GM18951 (cell line): ENCODE measurements around the gene SPTB.

Experiments used
- POLR2A ChIP-seq: IDR thresholded peaks from 4 replicates; pipeline ENCODE4 v1.6.1; 2011; ENCODE audit warnings: mild to moderate bottlenecking; ENCODE audit not compliant: insufficient read length, insufficient read depth; ENCODE audit errors: extremely low read depth
- in situ Hi-C: fragments of 300-500 bp; cut with MboI; formaldehyde crosslinking; loops from one replicate; pipeline ENCODE4 v1.12.0; 2022; ENCODE audit warnings: low sequenced_read_pairs, mixed read lengths, inconsistent platforms; ENCODE audit not compliant: unreplicated experiment

Gene SPTB

DNA sequence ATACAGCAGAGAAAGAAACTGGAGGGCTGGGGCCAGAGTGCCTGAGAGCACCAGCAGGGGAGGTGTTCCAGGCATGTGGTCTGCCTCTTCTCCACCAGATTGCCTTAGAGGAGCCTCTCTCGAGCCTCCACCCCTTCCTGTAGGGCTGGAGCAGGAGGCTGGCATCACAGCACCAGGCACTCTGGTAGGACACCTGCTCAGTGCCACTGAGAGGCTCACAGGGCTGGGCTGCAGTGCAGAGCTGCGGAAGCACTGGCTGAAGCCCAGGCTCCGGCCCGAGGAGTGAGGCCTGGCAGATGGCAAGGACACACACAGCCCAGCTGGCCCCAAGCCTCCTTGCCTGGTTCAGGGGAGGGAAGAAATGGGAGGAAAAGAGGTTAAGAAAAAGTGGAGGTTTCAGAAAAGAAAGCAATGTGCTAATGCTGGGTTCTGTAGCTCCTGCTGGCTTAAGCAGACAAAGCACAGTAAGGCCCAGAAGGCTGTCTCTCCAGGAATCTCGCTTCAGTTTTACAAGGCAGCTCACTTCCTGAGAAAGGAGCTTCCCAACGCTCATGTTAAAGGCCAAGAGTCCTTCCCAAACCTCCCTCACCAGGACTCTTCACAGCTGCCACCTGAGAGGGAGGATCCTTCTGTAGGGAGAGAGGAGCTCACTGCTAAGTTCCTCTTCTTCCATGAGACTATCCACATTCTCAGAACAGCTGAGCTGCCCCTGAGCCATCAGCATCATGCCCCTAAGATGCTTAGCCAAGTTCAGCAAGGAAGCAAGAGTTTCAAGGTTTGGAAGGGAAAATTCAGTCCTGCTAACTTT, 23.8 kb downstream of the SPTB start:
- no peak for TF ChIP-seq POLR2A
- in situ Hi-C loops, result no loop called here

- no peak for TF ChIP-seq POLR2A
- in situ Hi-C loops, result no loop called here
Observed at GRCh38 chr14:64850369-64851137, 29.2 kb downstream of the SPTB start.

GRCh38 chr14:64849940-64850339, 29.8 kb downstream of the SPTB start:
- in situ Hi-C loops, result no loop called here
- TF ChIP-seq POLR2A, result no peak

- TF ChIP-seq POLR2A, result no peak
- in situ Hi-C loops, result no loop called here
Observed at GRCh38 chr14:64848239-64848638, 31.5 kb downstream of the SPTB start.

GRCh38 chr14:64846319-64846718, 33.4 kb downstream of the SPTB start:
- in situ Hi-C loops, result no loop called here
- TF ChIP-seq POLR2A, result no peak

- in situ Hi-C loops, result no loop called here
- TF ChIP-seq POLR2A, result no peak
Observed at GRCh38 chr14:64845878-64846277, 33.8 kb downstream of the SPTB start.

GRCh38 chr14:64844969-64845536, 34.7 kb downstream of the SPTB start:
- in situ Hi-C loops, result no loop called here
- TF ChIP-seq POLR2A, result no peak

DNA sequence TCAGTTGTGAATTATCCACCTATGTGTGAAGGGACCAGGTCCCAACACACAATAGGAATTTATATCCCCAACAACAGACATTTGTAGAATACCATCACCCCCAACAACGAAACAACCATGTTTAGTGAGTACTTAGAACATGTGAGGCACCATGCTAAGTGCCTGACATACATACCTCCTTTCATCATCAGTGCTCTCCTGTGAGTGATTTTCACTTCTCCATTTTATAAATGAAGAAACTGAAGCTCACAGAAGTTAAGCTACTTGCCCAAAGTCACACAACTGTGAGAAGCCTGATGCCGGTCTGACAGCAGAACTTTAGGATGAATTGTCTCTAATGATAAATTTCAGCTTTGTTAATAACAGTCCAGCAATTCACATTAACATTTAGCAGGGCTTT, 35.4 kb downstream of the SPTB start:
- in situ Hi-C loops, result no loop called here
- no peak for TF ChIP-seq POLR2A

DNA sequence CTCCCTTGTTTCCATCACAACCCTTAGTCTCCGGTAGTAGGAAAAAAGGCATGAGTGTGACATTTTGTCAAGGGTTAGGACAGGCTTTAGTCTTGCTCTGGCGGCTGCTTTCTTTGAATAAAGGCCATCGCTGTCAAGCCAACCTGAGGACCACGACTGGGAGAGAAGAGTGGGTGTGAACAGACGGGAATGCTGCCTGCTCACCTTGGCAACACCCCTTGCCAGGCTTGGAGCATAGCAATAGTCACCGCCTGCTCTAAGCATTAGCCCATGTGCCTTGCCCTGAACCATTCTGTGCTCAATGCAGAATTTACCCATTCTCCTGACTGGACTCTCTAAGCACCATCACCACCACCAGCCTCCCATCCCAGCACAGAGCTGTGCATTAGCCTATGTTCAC, 36.2 kb downstream of the SPTB start:
- in situ Hi-C loops, result no loop called here
- no peak for TF ChIP-seq POLR2A

DNA sequence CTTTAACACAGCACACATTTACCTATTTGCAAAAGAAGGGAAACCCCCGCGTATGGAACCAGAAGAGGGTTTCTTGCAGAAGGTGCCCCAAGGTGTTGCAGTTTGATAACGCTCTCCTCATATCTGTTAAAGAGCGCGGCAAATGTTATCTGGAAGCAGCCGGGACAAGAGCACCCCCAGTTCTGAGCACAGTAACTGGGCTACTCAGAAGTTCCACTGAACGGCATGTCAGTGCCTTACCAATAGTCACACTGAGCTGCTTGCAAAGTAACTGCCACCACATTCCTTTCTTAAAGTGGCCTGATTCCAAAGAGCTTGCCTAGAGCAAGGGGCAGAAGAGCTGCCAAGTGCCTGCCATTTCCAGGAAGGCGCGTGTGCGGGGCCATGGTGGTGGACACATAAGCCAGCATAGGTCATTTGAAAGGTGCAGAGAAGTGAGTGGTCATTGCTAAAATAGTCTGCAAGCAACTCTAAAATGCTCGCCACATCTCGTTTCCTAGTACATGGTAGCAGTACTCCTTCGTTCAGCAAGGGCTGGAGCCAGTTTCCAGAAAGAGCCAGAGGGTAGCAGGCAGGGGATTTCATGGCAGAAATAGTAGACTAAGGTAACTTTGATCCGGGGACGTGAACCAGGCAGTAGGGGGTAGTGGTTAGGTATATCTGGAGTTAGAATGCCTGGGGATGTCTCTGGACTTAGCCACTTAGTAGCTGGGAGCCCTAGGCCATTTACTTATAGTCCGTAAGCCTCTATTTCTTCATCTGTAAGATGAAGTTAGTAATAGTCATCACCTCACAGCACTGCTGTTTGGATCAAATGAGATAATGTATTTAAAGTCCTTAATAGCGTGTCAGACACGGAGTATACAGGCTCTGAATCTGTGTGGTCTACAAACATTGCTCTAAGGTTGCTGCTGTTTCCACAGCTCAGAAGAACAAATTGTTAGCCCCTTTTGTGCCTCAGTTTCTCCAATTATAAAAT, 37.6 kb downstream of the SPTB start:
- in situ Hi-C loops, result no loop called here
- TF ChIP-seq POLR2A, result no peak

DNA sequence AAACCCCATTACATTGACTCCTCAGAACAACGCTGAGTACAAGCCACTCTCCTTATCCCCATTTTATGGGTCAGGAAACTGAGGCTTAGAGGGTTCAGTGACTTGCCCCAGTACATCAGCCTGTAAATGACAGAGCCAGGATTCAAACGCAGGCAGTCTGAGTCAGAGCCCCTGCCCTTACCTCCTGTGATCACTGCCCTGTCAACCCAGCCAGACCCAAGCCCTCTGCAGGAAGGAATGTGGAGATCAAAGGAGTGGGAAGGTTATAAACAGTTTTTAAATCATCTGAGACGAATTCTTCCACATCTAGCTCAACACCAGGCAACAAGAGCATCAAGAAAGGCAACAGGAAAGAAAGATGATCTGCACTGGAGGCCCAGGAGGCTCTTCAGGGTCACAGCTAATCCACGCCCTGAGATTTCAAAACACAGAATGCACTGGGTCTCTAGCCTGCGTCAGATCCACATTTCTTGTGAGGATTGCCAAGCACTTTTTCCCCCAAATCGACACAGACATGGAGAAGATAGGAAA, 38.5 kb downstream of the SPTB start:
- in situ Hi-C loops, result no loop called here

GRCh38 chr14:64838656-64839055, 41.1 kb downstream of the SPTB start:
- in situ Hi-C loops, result no loop called here
- TF ChIP-seq POLR2A, result no peak

More for the DNA sequence above, 38.5 kb downstream of the SPTB start:
- no peak for TF ChIP-seq POLR2A

DNA sequence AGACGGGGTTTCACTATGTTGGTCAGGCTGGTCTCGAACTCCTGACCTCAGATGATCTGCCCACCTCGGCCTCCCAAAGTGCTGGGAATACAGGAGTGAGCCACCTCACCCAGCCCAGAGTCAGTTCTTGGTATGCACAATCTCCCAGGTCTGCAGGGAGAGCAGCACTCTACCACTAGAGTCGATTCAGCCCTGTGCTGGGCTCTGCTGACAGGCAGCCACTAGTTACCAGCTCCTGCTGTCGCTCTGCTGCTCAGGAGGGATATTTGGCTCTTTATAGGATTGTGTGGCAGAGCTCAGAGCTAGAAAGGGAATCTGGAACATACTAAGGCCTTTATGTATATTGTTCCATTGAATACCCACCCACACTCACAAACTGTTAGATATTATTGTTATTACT, 44.3 kb downstream of the SPTB start:
- no peak for TF ChIP-seq POLR2A
- in situ Hi-C loops, result no loop called here

DNA sequence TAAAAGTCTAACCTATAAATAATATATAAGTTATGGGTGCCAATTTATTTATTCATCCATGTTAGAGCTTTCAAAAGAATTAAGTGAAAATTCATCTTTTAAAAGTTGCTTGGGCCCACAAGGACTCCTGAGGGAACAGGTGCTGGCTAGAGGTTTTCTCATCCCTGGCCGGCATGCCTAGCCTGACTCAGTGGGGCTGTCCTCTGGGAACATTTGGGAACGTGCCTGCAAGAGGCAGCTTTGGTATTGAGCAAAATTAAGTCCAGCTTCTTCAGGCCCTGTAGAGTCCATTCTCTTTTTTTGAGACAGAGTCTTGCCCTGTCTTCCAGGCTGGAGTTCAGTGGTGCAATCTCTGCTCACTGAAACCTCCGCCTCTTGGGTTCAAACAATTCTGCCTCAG, 44.7 kb downstream of the SPTB start:
- no peak for TF ChIP-seq POLR2A
- in situ Hi-C loops, result no loop called here
